ENCODE data around the gene TAX1BP3. TPM values are rescaled to one million over a fixed set of nuclear protein-coding genes. Genes with fewer than 3 reads are reported as not detected.

Gene TAX1BP3
- total and polyA plus RNA-seq, 2 of the 4 experiments (the other 2 are of a cell fraction): 146 to 176 TPM

- Histone ChIP-seq H3K9me1 (ENCODE audit: insufficient read depth, low read length) (no peaks in the 10 kb centered on the region), H3K79me1 (ENCODE audit: low read depth in 1 of 2, low read length in 2 of 2) (no peaks in the 10 kb centered on the region), H4K8ac (ENCODE audit: low read depth in 2 of 2, low read length in 2 of 2) (no peak overlapping the region), H3K9me3 (ENCODE audit: control insufficient read depth, insufficient read depth, low read length) (peaks cover 12% of the 10 kb centered on the region), H4K20me1 (ENCODE audit: insufficient read depth, low read length) (no peaks in the 10 kb centered on the region), H3K27ac (ENCODE audit: insufficient read depth, low read length) (no peak overlapping the region), H3K56ac (ENCODE audit: extremely low read depth, insufficient read depth, low read length) (no peak overlapping the region), H3K18ac (ENCODE audit: low read depth, low read length) (no peak overlapping the region), H3K4ac (ENCODE audit: low read depth, low read length) (no peak overlapping the region), H2AFZ (replicated peaks; ENCODE audit: low read length, poor library complexity) (no peak overlapping the region), H4K91ac (ENCODE audit: insufficient read depth, low read depth, low read length) (no peak overlapping the region), H3K23ac (ENCODE audit: low read depth, low read length) (no peak overlapping the region), H2BK20ac (ENCODE audit: low read depth, low read length) (no peak overlapping the region), H2AK5ac (ENCODE audit: low read depth, low read length) (no peak overlapping the region; the same call in 1 of the 2 replicates), H3K4me3 (ENCODE audit: insufficient read depth, low read depth, low read length) (no peak overlapping the region), H3K9ac (ENCODE audit: low read depth, low read length) (no peak overlapping the region), H3K36me3 (ENCODE audit: control insufficient read depth, insufficient read depth, low read length) (no peaks in the 10 kb centered on the region), H2BK15ac (ENCODE audit: low read depth, low read length) (no peak overlapping the region), H2BK5ac (ENCODE audit: low read depth, low read length, poor library complexity, severe bottlenecking) (no peak overlapping the region), H4K5ac (ENCODE audit: low read depth, low read length) (no peak overlapping the region), H3K4me2 (ENCODE audit: low read depth, low read length) (no peak overlapping the region), H3K14ac (replicated peaks; ENCODE audit: low read depth, low read length) (no peak overlapping the region), H2BK120ac (ENCODE audit: low read depth, low read length) (no peak overlapping the region), H3K4me1 (ENCODE audit: control insufficient read depth, insufficient read depth, low read length) (peaks cover 4% of the 10 kb centered on the region; the same call in 1 of the 2 replicates), H3K27me3 (ENCODE audit: control insufficient read depth, insufficient read depth, low read length) (peaks cover 17% of the 10 kb centered on the region), H2AK9ac (replicated peaks; ENCODE audit: low read depth, low read length, poor library complexity) (no peak overlapping the region)
- ChIA-PET POLR2A (ENCODE audit: unreplicated experiment) (no interaction called here), CTCF (no interaction called here)
- no TSS peak for BruUV-seq (replicated peaks)
- intact Hi-C loops (cut with micrococcal nuclease): no loop called here
- dilution Hi-C loops (cut with HindIII; ENCODE audit: low sequenced_read_pairs, unreplicated experiment): no loop called here
- in situ Hi-C loops (cut with MboI; ENCODE audit: low sequenced_read_pairs): no loop called here
- TF ChIP-seq NFE2L2 (IDR thresholded peaks at IDR 0.05; ENCODE audit: low read depth, low read length) (no peak), SMC3 (IDR thresholded peaks at IDR 0.05; ENCODE audit: low read depth, low read length) (no peak), RCOR1 (IDR thresholded peaks at IDR 0.05; ENCODE audit: insufficient replicate concordance, low read length) (no peak), CEBPB (IDR thresholded peaks at IDR 0.05; ENCODE audit: low read depth, low read length) (no peak), POLR2A (IDR thresholded peaks at IDR 0.05; ENCODE audit: low read depth, low read length) (no peak), CTCF (conservative IDR thresholded peaks at IDR 0.05; ENCODE audit: low read depth, low read length) (no peak)
- DNase-seq (no peak), ATAC-seq (ENCODE audit: low read depth) (no peak)
- WGBS, 2 experiments (ENCODE audit: extremely low coverage in 2 of 2, insufficient read length in 1 of 2): 69% methylated on average over 5 of the region's 9 CpGs; no CpG with 5 or more reads in 1 of the 2 experiments
Measured at GRCh38 chr17:3693829-3694231, 25.5 kb upstream of the TAX1BP3 start.

Data from IMR-90 (cell line).